ENCODE measurements around the gene LBH.

LBH gene

DNA sequence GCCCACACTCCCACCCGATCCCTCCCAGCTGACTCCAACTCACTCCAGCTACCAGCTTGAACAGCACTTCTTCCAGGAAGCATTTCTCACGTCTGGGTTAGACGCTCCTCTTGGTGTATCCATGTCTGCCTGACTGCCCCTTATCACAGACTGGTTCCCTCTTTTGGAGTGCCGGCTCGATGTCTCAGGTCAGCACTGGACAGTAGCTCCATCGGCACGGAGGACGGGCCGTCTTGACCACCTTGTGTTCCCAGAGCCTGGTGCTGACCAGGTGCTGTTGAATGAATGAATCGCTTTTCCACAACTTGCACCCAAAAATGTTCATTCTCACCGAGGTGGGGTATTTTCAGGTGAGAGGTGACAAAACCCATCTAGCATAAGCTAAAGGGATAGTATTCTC, 71.8 kb downstream of the LBH start:
- DNase-seq (ENCODE audit: low read depth in 2 of 2) = no peak

- no peak for DNase-seq (ENCODE audit: low read depth in 2 of 2)
Observed at GRCh38 chr2:30305235-30305634, 73.9 kb downstream of the LBH start.

GRCh38 chr2:30306522-30306921, 75.2 kb downstream of the LBH start:
- DNase-seq (ENCODE audit: low read depth in 2 of 2) = no peak

DNA sequence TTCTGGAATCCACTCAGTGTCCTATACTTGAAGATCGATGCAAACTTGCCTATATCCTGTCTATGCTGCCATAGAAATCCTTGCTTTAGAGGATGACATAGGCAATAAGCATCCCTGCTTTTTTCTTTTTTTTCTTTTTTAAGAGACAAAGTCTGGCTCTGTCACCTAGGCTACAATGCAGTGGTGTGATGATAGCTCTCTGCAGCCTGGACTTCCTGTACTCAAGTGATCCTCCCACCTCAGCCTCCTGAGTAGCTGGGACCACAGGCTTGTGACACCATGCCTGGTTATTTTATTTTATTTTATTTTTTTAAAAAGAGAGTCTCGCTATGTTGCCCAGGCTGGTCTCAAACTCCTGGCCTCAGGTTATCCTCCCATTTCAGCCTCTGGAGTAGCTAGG, 76.9 kb downstream of the LBH start:
- DNase-seq (ENCODE audit: low read depth in 2 of 2) = no peak
